Skin epidermis (tissue), 12 donors: ENCODE results near the gene NAA15.
"Not testable (repeated sequence)": the region's sequence is repeated elsewhere in the genome, so short reads cannot be mapped to it uniquely, and the experiment has no call there.

Experiments
- H3K27ac ChIP-seq, 21 experiments: fragments of 200-600 bp; sonication (generic) in 11 of 21; one replicate each; pipeline ENCODE4 v1.5.0; 2020; ENCODE audit warnings: mild to moderate bottlenecking in 3 of 21, inconsistent platforms in 2 of 21, moderate library complexity in 2 of 21
- H3K4me3 ChIP-seq, 7 experiments: fragments of 200-600 bp; sonication (generic) in 2 of 7; one replicate each; pipeline ENCODE4 v1.5.0; 2020; ENCODE audit warnings: inconsistent platforms in 2 of 7, mild to moderate bottlenecking in 2 of 7, moderate library complexity in 1 of 7

The NAA15 gene

GRCh38 chr4:139468756-139469155 is 167.5 kb downstream of the NAA15 start:
- H3K27ac ChIP-seq, H3K4me3 ChIP-seq: not testable (repeated sequence)

DNA sequence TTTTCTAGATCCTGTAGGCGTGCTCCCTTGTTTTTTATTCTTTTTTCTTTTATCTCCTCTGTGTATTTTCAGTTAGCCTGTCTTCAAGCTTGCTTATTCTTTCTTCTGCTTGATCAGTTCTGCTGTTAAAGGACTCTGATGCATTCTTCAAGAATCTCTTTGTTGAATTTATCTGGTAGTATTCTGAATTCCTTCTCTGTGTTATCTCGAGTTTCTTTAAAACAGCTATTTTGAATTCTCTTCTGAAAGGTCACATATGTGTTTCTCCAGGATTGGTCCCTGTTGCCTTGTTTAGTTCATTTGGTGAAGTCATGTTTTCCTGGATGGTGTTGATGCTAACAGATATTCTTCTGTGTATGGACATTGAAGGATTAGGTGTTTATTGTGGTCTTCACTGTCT is 167.9 kb downstream of the NAA15 start:
- Histone ChIP-seq H3K27ac (no peak overlapping the region), H3K4me3 (no peak overlapping the region)
